GM04503 (cell line): ENCODE results near the gene EDEM1.
"Not testable (repeated sequence)": the region's sequence is repeated elsewhere in the genome, so short reads cannot be mapped to it uniquely, and the experiment has no call there.

Experiments
- DNase-seq: peaks from one replicate; pipeline ENCODE4 v3.0.0-alpha.2; 2012; ENCODE audit warnings: low read depth

EDEM1 gene

GRCh38 chr3:5232570-5232969 is 45.1 kb downstream of the EDEM1 start:
- no peak for DNase-seq

GRCh38 chr3:5233026-5233425 is 45.5 kb downstream of the EDEM1 start:
- DNase-seq: no peak

GRCh38 chr3:5235655-5236054 is 48.1 kb downstream of the EDEM1 start:
- no peak for DNase-seq

GRCh38 chr3:5238545-5238944 is 51.0 kb downstream of the EDEM1 start:
- no peak for DNase-seq

GRCh38 chr3:5239602-5240001 is 52.1 kb downstream of the EDEM1 start:
- DNase-seq: no peak

GRCh38 chr3:5240740-5241139 is 53.2 kb downstream of the EDEM1 start:
- no peak for DNase-seq

- DNase-seq: not testable (repeated sequence)
These were observed 55.3 kb downstream of the EDEM1 start for GRCh38 chr3:5242785-5243184.

- no peak for DNase-seq
These were observed 58.4 kb downstream of the EDEM1 start for GRCh38 chr3:5245927-5246326.

GRCh38 chr3:5248822-5249221 is 61.3 kb downstream of the EDEM1 start:
- no peak for DNase-seq

GRCh38 chr3:5250467-5251195 is 63.1 kb downstream of the EDEM1 start:
- no peak for DNase-seq

GRCh38 chr3:5251196-5251583 is 63.7 kb downstream of the EDEM1 start:
- DNase-seq: no peak

GRCh38 chr3:5252131-5252530 is 64.6 kb downstream of the EDEM1 start:
- DNase-seq: no peak

- no peak for DNase-seq
These were observed 67.0 kb downstream of the EDEM1 start for GRCh38 chr3:5254281-5255048.

- DNase-seq: no peak
These were observed 68.2 kb downstream of the EDEM1 start for GRCh38 chr3:5255404-5256344.

- DNase-seq: no peak
These were observed 71.0 kb downstream of the EDEM1 start for GRCh38 chr3:5258526-5258925.

- no peak for DNase-seq
These were observed 73.5 kb downstream of the EDEM1 start for GRCh38 chr3:5260992-5261501.

- DNase-seq: no peak
These were observed 75.0 kb downstream of the EDEM1 start for GRCh38 chr3:5262507-5262906.

GRCh38 chr3:5264093-5264600 is 76.6 kb downstream of the EDEM1 start:
- no peak for DNase-seq

- DNase-seq: no peak
These were observed 77.6 kb downstream of the EDEM1 start for GRCh38 chr3:5264896-5265770.

GRCh38 chr3:5267252-5267651 is 79.7 kb downstream of the EDEM1 start:
- no peak for DNase-seq

- no peak for DNase-seq
These were observed 80.4 kb downstream of the EDEM1 start for GRCh38 chr3:5267889-5268288.
